Panc1 (cell line): Measurements from ENCODE around the gene HS6ST3. TPM values are rescaled to one million over a fixed set of nuclear protein-coding genes. Genes with fewer than 3 reads are reported as not detected.

ENCODE experiments used
- ATAC-seq: fragments of 200-7000 bp; cut with Tn5 transposase; 2 replicates; pipeline ENCODE4 v1.9.1; 2020; ENCODE audit warnings: mild to moderate bottlenecking, moderate library complexity
- BruUV-seq: library from RNA; stranded (reverse); fragments of 400-500 nt; replicated peaks from 2 replicates; lab custom pipeline; 2021; lab: Mats Ljungman, UMichigan
- CTCF ChIA-PET: fragments of 300-600 bp; sonication (Branson Sonifier 250); formaldehyde crosslinking; loops from one replicate; lab custom pipeline; 2022; ENCODE audit warnings: antibody characterized with exemption; lab: Charles Lee
- POLR2A ChIA-PET: fragments of 300-600 bp; sonication (Branson Sonifier 250); formaldehyde crosslinking; loops from one replicate; lab custom pipeline; 2022; ENCODE audit warnings: antibody characterized with exemption; lab: Charles Lee
- DNase-seq: peaks from one replicate; pipeline ENCODE4 v3.0.0-alpha.2; 2010; ENCODE audit warnings: low read depth, low spot score
- H3K27ac ChIP-seq: 2 replicates; pipeline ENCODE4 v1.5.1; 2011; ENCODE audit warnings: mild to moderate bottlenecking, low read length, inconsistent platforms
- H3K27me3 ChIP-seq: fragments of 200-500 bp; sonication (Bioruptor generic); 2 replicates; pipeline ENCODE4 v1.6.0; 2014; ENCODE audit warnings: low read length, inconsistent platforms; ENCODE audit not compliant: control insufficient read depth, insufficient read depth
- H3K36me3 ChIP-seq: fragments of 200-500 bp; sonication (Bioruptor generic); 2 replicates; pipeline ENCODE4 v1.5.1; 2014; ENCODE audit warnings: inconsistent platforms, mild to moderate bottlenecking, low read length, moderate library complexity; ENCODE audit not compliant: control insufficient read depth, insufficient read depth
- H3K4me1 ChIP-seq: 2 replicates; pipeline ENCODE4 v1.5.1; 2011; ENCODE audit warnings: inconsistent platforms, mild to moderate bottlenecking, low read length, moderate library complexity; ENCODE audit not compliant: control insufficient read depth, insufficient read depth
- H3K4me3 ChIP-seq, 2 experiments: 2 replicates each; pipeline ENCODE4 v1.5.1; 2011 to 2012; ENCODE audit warnings: low read depth in 2 of 2, low read length in 2 of 2, mild to moderate bottlenecking in 2 of 2, inconsistent platforms in 1 of 2, moderate library complexity in 1 of 2
- H3K9me3 ChIP-seq: fragments of 200-500 bp; sonication (Bioruptor generic); 2 replicates; pipeline ENCODE4 v1.5.1; 2014; ENCODE audit warnings: low read depth, mild to moderate bottlenecking, inconsistent platforms, low read length, moderate library complexity; ENCODE audit not compliant: control insufficient read depth, insufficient read depth
- CTCF ChIP-seq: fragments of 450-650 bp; IDR thresholded peaks from 2 replicates; pipeline ENCODE4 v1.5.1; 2017; ENCODE audit warnings: mild to moderate bottlenecking
- POLR2AphosphoS5 ChIP-seq: IDR thresholded peaks from 2 replicates; pipeline ENCODE4 v1.6.1; 2012; ENCODE audit warnings: mild to moderate bottlenecking, low read depth, low read length, moderate library complexity
- REST ChIP-seq, 2 experiments: IDR thresholded peaks; 2 replicates each; pipeline ENCODE4 v1.6.1; 2011 to 2012; ENCODE audit warnings: low read depth in 2 of 2, control low read depth in 1 of 2, low read length in 1 of 2, mild to moderate bottlenecking in 1 of 2, moderate library complexity in 1 of 2; ENCODE audit not compliant: insufficient read depth in 1 of 2
- SIN3A ChIP-seq: IDR thresholded peaks from 2 replicates; pipeline ENCODE4 v1.6.1; 2012; ENCODE audit warnings: low read depth, mild to moderate bottlenecking, low read length, moderate library complexity, borderline replicate concordance; ENCODE audit not compliant: insufficient read depth
- in situ Hi-C: cut with HindIII; loops from 2 replicates; pipeline ENCODE4 v1.10.0; 2016; ENCODE audit warnings: low sequenced_read_pairs, low pct_unique_long_range_greater_than_20kb
- intact Hi-C: fragments of 100-400 bp; cut with micrococcal nuclease; formaldehyde crosslinking; loops from one replicate; pipeline ENCODE4 v1.10.0; 2022; ENCODE audit not compliant: unreplicated experiment
- total RNA-seq: library from RNA; stranded (reverse); gene quantifications from one replicate; pipeline ENCODE4 v1.2.1, GENCODE V29; 2021; ENCODE audit not compliant: unreplicated experiment

HS6ST3 gene
- total RNA-seq, 1 experiment from 2014 or later = 0.13 TPM

GRCh38 chr13:96783057-96783456, 693.1 kb downstream of the HS6ST3 start:
- DNase-seq (no peak), ATAC-seq (no peak)
- Histone ChIP-seq H3K36me3 (no peaks in the 10 kb centered on the region), H3K4me3 (no peak overlapping the region), H3K27ac (no peak overlapping the region), H3K9me3 (no peaks in the 10 kb centered on the region), H3K4me1 (no peaks in the 10 kb centered on the region), H3K27me3 (no peaks in the 10 kb centered on the region)
- intact Hi-C loops = no loop called here
- BruUV-seq = no TSS peak
- ChIA-PET CTCF (no interaction called here), POLR2A (no interaction called here)
- no peak for TF ChIP-seq REST (IDR thresholded peaks at IDR 0.05; ENCODE audit: insufficient read depth in 1 of 2, low read depth in 2 of 2, low read length in 1 of 2)
- no peak for TF ChIP-seq CTCF
- no peak for TF ChIP-seq SIN3A
- TF ChIP-seq POLR2AphosphoS5 = no peak
- in situ Hi-C loops = no loop called here

GRCh38 chr13:96783511-96783910, 693.6 kb downstream of the HS6ST3 start:
- Histone ChIP-seq H3K4me1 (no peaks in the 10 kb centered on the region), H3K9me3 (no peaks in the 10 kb centered on the region), H3K4me3 (no peak overlapping the region), H3K27ac (no peak overlapping the region), H3K27me3 (no peaks in the 10 kb centered on the region), H3K36me3 (no peaks in the 10 kb centered on the region)
- in situ Hi-C loops (no loop called here), intact Hi-C loops (no loop called here)
- no peak for TF ChIP-seq SIN3A
- TF ChIP-seq REST (IDR thresholded peaks at IDR 0.05; ENCODE audit: insufficient read depth in 1 of 2, low read depth in 2 of 2, low read length in 1 of 2) = no peak
- no peak for ATAC-seq
- ChIA-PET POLR2A (no interaction called here), CTCF (no interaction called here)
- no peak for DNase-seq
- no TSS peak for BruUV-seq
